ENCODE measurements around the gene ISLR2.
"Not testable (repeated sequence)": the region's sequence is repeated elsewhere in the genome, so short reads cannot be mapped to it uniquely, and the experiment has no call there.

The ISLR2 gene

GRCh38 chr15:74130155-74130848 is at the start of gene ISLR2:
ISLR2 (plus strand) TSS chr15:74130586; CDS start chr15:74132755, 2,169 bp downstream.
- DNase-seq, result peak in 1 of 2 experiments; percentile 11

- DNase-seq, result not testable (repeated sequence)
Measured at GRCh38 chr15:74082450-74082849, 47.9 kb upstream of the ISLR2 start, which contains the start of gene GOLGA6A. GOLGA6A (minus strand) TSS chr15:74082550; CDS start chr15:74082509, 41 bp downstream.

GRCh38 chr15:74094567-74094966 is 35.8 kb upstream of the ISLR2 start:
- DNase-seq, result not testable (repeated sequence)

GRCh38 chr15:74095610-74096009 is 34.8 kb upstream of the ISLR2 start:
- DNase-seq, result not testable (repeated sequence)

GRCh38 chr15:74096753-74097474 is 33.5 kb upstream of the ISLR2 start:
- not testable (repeated sequence) for DNase-seq

- peak; percentile 87 to 89 for DNase-seq
Measured at GRCh38 chr15:74099963-74100733, 30.2 kb upstream of the ISLR2 start.

GRCh38 chr15:74108111-74108510 is 22.3 kb upstream of the ISLR2 start:
- no peak for DNase-seq

GRCh38 chr15:74108611-74109010 is 21.8 kb upstream of the ISLR2 start:
- DNase-seq, result peak in 1 of 2 experiments; percentile 4

GRCh38 chr15:74109713-74110112 is 20.7 kb upstream of the ISLR2 start:
- no peak for DNase-seq

GRCh38 chr15:74120426-74120825 is 10.0 kb upstream of the ISLR2 start:
- no peak for DNase-seq

- DNase-seq, result no peak
Measured at GRCh38 chr15:74121039-74121438, 9.3 kb upstream of the ISLR2 start.

GRCh38 chr15:74121858-74122257 is 8.5 kb upstream of the ISLR2 start:
- no peak for DNase-seq

GRCh38 chr15:74122403-74123130 is 7.8 kb upstream of the ISLR2 start:
- DNase-seq, result no peak

GRCh38 chr15:74123131-74123429 is 7.3 kb upstream of the ISLR2 start:
- DNase-seq, result no peak

- no peak for DNase-seq
Measured at GRCh38 chr15:74123658-74124057, 6.7 kb upstream of the ISLR2 start.

- no peak for DNase-seq
Measured at GRCh38 chr15:74124196-74124595, 6.2 kb upstream of the ISLR2 start.

- no peak for DNase-seq
Measured at GRCh38 chr15:74124759-74125158, 5.6 kb upstream of the ISLR2 start.

- DNase-seq, result peak; percentile 91 to 92
Measured at GRCh38 chr15:74127255-74127953, 3.0 kb upstream of the ISLR2 start.

GRCh38 chr15:74127954-74128784 is 2.2 kb upstream of the ISLR2 start:
- DNase-seq, result peak; percentile 10 to 26

GRCh38 chr15:74128785-74129585 is 1.4 kb upstream of the ISLR2 start:
- no peak for DNase-seq
